GM10248 (cell line): ENCODE data around the gene LINC01488.

Experiments used
- CTCF ChIA-PET: fragments of 300-600 bp; sonication (Branson Sonifier 250); formaldehyde crosslinking; extraction: SDS; loops from one replicate; lab custom pipeline; 2021; ENCODE audit warnings: antibody characterized with exemption; lab: Yijun Ruan, JAX
- POLR2A ChIA-PET: fragments of 350-650 bp; sonication (Branson Sonifier 250); formaldehyde crosslinking; extraction: SDS; loops from one replicate; lab custom pipeline; 2020; ENCODE audit warnings: antibody characterized with exemption; lab: Yijun Ruan, JAX
- DNase-seq: peaks from one replicate; pipeline ENCODE4 v3.0.0; 2012; ENCODE audit errors: extremely low spot score
- TF ChIP-seq, protein P1 (sequence below): IDR thresholded peaks from 2 replicates; pipeline ENCODE4 v1.5.1; 2012; ENCODE audit warnings: mild to moderate bottlenecking, low read depth; ENCODE audit errors: extremely low read depth, missing control alignments, control extremely low read depth

Gene LINC01488

GRCh38 chr11:69530278-69531070 is 49.0 kb downstream of the LINC01488 start:
- no peak for DNase-seq
- CTCF ChIA-PET = no interaction called here
- POLR2A ChIA-PET = no interaction called here
- TF ChIP-seq, protein P1, sequence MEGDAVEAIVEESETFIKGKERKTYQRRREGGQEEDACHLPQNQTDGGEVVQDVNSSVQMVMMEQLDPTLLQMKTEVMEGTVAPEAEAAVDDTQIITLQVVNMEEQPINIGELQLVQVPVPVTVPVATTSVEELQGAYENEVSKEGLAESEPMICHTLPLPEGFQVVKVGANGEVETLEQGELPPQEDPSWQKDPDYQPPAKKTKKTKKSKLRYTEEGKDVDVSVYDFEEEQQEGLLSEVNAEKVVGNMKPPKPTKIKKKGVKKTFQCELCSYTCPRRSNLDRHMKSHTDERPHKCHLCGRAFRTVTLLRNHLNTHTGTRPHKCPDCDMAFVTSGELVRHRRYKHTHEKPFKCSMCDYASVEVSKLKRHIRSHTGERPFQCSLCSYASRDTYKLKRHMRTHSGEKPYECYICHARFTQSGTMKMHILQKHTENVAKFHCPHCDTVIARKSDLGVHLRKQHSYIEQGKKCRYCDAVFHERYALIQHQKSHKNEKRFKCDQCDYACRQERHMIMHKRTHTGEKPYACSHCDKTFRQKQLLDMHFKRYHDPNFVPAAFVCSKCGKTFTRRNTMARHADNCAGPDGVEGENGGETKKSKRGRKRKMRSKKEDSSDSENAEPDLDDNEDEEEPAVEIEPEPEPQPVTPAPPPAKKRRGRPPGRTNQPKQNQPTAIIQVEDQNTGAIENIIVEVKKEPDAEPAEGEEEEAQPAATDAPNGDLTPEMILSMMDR = no peak

GRCh38 chr11:69531071-69531716 is 49.7 kb downstream of the LINC01488 start:
- no peak for DNase-seq
- CTCF ChIA-PET = no interaction called here
- TF ChIP-seq, protein P1 = no peak
- POLR2A ChIA-PET = no interaction called here

DNA sequence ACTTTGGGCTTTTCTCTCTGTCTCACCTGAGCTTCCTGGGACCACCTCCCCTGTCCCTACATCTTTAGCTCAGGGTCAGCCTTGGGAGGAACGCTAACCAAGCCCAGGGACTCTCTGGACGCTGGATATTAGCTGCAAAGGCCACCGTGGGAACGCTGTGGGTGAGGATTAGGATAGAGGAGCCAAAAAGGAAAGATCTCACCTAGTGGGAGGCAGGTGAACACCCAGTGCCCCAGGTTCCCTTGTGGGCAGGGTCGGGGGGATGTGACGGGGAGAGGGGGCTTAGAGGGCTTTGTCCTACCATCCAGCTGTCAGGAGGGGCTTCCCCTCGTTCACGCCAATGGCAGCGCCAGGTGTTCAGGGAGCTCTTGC is 50.2 kb downstream of the LINC01488 start:
- ChIA-PET POLR2A (no interaction called here), CTCF (no interaction called here)
- TF ChIP-seq, protein P1 = no peak
- no peak for DNase-seq

DNA sequence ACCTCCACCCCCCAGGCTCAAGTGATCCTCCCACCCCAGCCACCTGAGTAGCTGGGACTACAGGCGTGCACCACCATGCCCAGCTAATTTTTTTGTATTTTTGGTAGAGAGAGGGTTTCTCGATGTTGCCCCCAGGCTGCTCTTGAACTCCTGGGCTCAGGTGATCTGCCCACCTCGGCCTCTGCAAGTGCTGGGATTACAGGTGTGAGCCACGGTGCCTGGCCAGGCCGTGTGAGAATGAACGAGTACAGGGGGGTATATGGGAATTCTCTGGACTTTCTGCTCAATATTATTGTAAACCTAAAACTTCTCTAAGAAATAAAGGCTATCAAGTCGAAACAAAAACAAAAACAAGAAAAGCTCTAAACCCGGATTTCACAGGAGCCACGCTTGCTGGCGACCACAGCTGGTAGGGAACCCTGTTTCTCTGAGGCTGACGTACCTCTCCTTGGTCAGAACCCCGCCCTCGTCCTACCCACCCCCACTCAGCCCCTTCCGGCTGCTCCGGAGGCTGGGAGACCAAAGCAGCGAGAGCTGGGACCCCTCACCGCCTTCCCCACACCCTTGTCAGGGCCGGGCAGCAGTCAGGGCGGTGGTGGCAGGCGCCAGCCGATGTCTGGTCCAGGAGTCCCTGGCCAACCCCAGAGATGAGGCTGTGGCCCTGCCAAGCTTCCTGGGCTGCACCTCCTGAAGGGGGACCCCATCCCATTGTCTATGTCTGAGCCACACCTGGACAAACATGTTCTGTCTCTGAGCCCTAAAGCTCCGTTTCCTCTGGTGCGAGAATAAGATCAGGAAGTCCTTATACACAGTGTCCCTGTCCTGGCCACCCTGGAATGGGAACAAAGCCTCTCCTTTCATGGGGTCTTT is 52.1 kb downstream of the LINC01488 start:
- TF ChIP-seq, protein P1 = no peak
- ChIA-PET POLR2A (no interaction called here), CTCF (no interaction called here)
- no peak for DNase-seq

DNA sequence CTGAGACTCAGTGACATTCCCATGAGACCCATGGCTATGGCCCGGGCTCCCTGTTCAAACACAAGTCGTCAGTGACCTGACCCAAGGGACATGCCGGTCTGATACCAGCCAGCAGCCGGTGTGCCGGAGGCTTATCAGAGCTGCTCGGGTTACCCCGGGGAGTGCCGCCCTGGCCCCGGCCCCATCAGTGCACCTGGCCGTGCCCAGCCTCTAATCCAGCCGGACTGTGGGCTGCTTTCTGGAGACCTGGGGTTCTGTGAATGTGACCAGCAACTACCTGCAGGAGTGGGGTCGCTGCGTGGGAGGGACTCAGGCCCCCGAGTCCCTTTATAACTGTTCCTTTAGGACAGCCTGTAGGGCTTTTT is 52.7 kb downstream of the LINC01488 start:
- TF ChIP-seq, protein P1 = no peak
- CTCF ChIA-PET = no interaction called here
- no peak for DNase-seq
- POLR2A ChIA-PET = no interaction called here

- POLR2A ChIA-PET = no interaction called here
- CTCF ChIA-PET = no interaction called here
- TF ChIP-seq, protein P1 = no peak
- no peak for DNase-seq
Measured at GRCh38 chr11:69535908-69536307, 54.4 kb downstream of the LINC01488 start.
